GM12878 (cell line): Measurements from ENCODE around the gene CCDC9. TPM values are rescaled to one million over a fixed set of nuclear protein-coding genes. Genes with fewer than 3 reads are reported as not detected.

ENCODE experiments used
- ATF7 ChIP-seq: fragments of 450-650 bp; IDR thresholded peaks from 2 replicates; pipeline ENCODE4 v1.6.1; 2016; ENCODE audit warnings: low read depth, mild to moderate bottlenecking
- BACH1 ChIP-seq: fragments of 450-650 bp; IDR thresholded peaks from 2 replicates; pipeline ENCODE4 v1.6.1; 2017; ENCODE audit warnings: mild to moderate bottlenecking, borderline replicate concordance
- BHLHE40 ChIP-seq, 2 experiments: fragments of 450-650 bp in 1 of 2; IDR thresholded peaks; 2 replicates each; pipeline ENCODE4 v1.6.1; 2011 to 2017; ENCODE audit warnings: low read depth in 2 of 2, borderline replicate concordance in 1 of 2, improper control_type of control experiment in 1 of 2, low read length in 1 of 2, mild to moderate bottlenecking in 1 of 2
- CREB1 ChIP-seq: IDR thresholded peaks from 2 replicates; pipeline ENCODE4 v1.6.1; 2012; ENCODE audit warnings: low read depth, mild to moderate bottlenecking, inconsistent platforms
- ETV6 ChIP-seq, 2 experiments: fragments of 450-650 bp in 1 of 2; IDR thresholded peaks in 1 of 2; conservative IDR thresholded peaks in 1 of 2; 2 replicates each; pipeline ENCODE4 v1.6.1; 2014; ENCODE audit warnings: antibody characterized with exemption in 1 of 2, borderline replicate concordance in 1 of 2, low read depth in 1 of 2, mild to moderate bottlenecking in 1 of 2, moderate library complexity in 1 of 2
- FOXK2 ChIP-seq: fragments of 450-650 bp; IDR thresholded peaks from 2 replicates; pipeline ENCODE4 v1.6.1; 2017; ENCODE audit warnings: mild to moderate bottlenecking, moderate library complexity
- IRF4 ChIP-seq: IDR thresholded peaks from 2 replicates; pipeline ENCODE4 v1.6.1; 2011; ENCODE audit warnings: low read depth, low read length
- IRF5 ChIP-seq: fragments of 450-650 bp; IDR thresholded peaks from 2 replicates; pipeline ENCODE4 v1.6.1; 2017; ENCODE audit warnings: borderline replicate concordance
- MEF2B ChIP-seq: fragments of 450-650 bp; IDR thresholded peaks from 2 replicates; pipeline ENCODE4 v1.6.1; 2018; ENCODE audit warnings: mild to moderate bottlenecking, moderate library complexity; ENCODE audit not compliant: partially characterized antibody, poor library complexity, severe bottlenecking
- MLLT1 ChIP-seq: fragments of 450-650 bp; IDR thresholded peaks from 2 replicates; pipeline ENCODE4 v1.6.1; 2016; ENCODE audit warnings: mild to moderate bottlenecking
- MTA2 ChIP-seq: fragments of 450-650 bp; IDR thresholded peaks from 2 replicates; pipeline ENCODE4 v1.6.1; 2016; ENCODE audit warnings: low read depth, mild to moderate bottlenecking, moderate library complexity
- NBN ChIP-seq: fragments of 450-650 bp; IDR thresholded peaks from 2 replicates; pipeline ENCODE4 v1.6.1; 2016
- NKRF ChIP-seq: fragments of 450-650 bp; conservative IDR thresholded peaks from 2 replicates; pipeline ENCODE4 v1.6.1; 2017; ENCODE audit warnings: mild to moderate bottlenecking, moderate library complexity
- NR2F1 ChIP-seq: fragments of 450-650 bp; conservative IDR thresholded peaks from 2 replicates; pipeline ENCODE4 v1.6.1; 2017; ENCODE audit warnings: mild to moderate bottlenecking
- SMAD1 ChIP-seq: fragments of 450-650 bp; IDR thresholded peaks from 2 replicates; pipeline ENCODE4 v1.6.1; 2018; ENCODE audit warnings: mild to moderate bottlenecking, low read depth; ENCODE audit not compliant: partially characterized antibody
- SPI1 ChIP-seq: IDR thresholded peaks from 2 replicates; pipeline ENCODE4 v1.6.1; 2011; ENCODE audit warnings: low read depth, mild to moderate bottlenecking, low read length, moderate library complexity, borderline replicate concordance; ENCODE audit not compliant: insufficient read depth
- SRF ChIP-seq, 2 experiments: IDR thresholded peaks; 2 replicates each; pipeline ENCODE4 v1.6.1; 2011; ENCODE audit warnings: low read depth in 2 of 2, low read length in 2 of 2, mild to moderate bottlenecking in 1 of 2, moderate library complexity in 1 of 2
- TCF12 ChIP-seq: IDR thresholded peaks from 2 replicates; pipeline ENCODE4 v1.6.1; 2011; ENCODE audit warnings: low read depth, mild to moderate bottlenecking, low read length
- polyA plus RNA-seq, 11 experiments: library from polyadenylated mRNA; depleted of rRNA in 4 of 11; unstranded in 6 of 11; stranded (reverse) in 5 of 11; fragments of >200 nt; fragmentation: Nextera tagmentation in 4 of 11; fragmentation: Illumina TruSeq in 1 of 11; extraction: Ambion mirVana in 4 of 11; extraction: Trizol in 1 of 11; gene quantifications; 1 replicate in 1 of 11; 2 replicates in 10 of 11; pipeline versions ENCODE4 v1.2.1 to v1.2.3, GENCODE V29; 2011 to 2016; ENCODE audit warnings: inconsistent platforms in 2 of 11, missing spikeins in 2 of 11, low read depth in 1 of 11
- total RNA-seq, 4 experiments: library from RNA; depleted of rRNA in 3 of 4; stranded (reverse); fragments of >200 nt in 3 of 4; fragmentation: Illumina TruSeq in 1 of 4; extraction: Trizol in 1 of 4; gene quantifications; 2 replicates each; pipeline versions ENCODE4 v1.2.1 to v1.2.3, GENCODE V29; 2013 to 2021

Gene CCDC9
- total and polyA plus RNA-seq, 10 of the 15 experiments (the other 5 are each of a cell fraction or from before 2014, with no cell fraction given) = 0.18 to 17.5 (median 7.1) TPM; not detected in 1

DNA sequence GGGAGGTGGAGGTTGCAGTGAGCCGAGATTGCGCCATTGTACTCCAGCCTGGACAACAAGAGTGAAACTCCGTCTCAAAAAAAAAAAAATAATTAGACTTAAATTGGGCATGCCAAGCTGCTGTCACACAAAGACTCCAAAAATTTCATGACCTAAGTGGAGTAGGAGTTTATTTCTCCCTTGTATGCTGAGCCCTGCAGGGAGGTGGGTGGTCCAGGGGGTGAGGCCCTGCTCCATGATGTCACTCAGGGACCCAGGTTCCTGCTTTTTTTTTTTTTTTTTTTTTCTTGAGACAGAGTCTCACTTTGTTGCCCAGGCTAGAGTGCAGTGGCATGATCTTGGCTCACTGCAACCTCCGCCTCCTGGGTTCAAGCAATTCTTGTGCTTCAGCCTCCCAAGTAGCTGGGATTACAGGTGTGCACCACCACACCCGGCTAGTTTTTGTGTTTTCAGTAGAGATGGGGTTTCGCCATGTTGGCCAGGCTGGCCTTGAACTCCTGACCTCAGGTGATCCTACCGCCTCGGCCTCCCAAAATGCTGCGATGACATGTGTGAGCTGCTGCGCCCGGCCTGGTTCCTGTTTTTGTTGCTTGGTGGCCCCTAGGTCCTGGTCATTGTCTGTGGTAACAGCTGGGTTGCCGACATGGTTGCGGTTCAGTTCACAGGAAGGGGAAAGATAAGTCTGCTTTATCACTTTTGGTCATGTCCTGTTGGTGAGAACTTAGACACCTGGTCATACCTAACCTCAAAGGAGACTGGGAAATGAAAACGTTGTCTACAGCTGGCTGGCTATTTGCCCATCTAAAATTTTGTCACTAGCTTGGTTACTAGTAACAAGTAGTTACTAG is 5.8 kb downstream of the CCDC9 start (continued):
- peak; percentile 92 for TF ChIP-seq NBN
- TF ChIP-seq ETV6 (conservative IDR thresholded peaks at IDR 0.05 in 1 of 2, IDR thresholded peaks at IDR 0.05 in 1 of 2; ENCODE audit: borderline replicate concordance in 1 of 2, low read depth in 1 of 2) = peak in 1 of 2 experiments; percentile 82; a peak in 2 of 4 replicates
- peak; percentile 93 for TF ChIP-seq NR2F1
- peak; percentile 71 to 88 for TF ChIP-seq BHLHE40 (IDR thresholded peaks at IDR 0.05; ENCODE audit: borderline replicate concordance in 1 of 2, low read depth in 2 of 2, low read length in 1 of 2)
- peak; percentile 73 to 76 for TF ChIP-seq SRF (IDR thresholded peaks at IDR 0.05; ENCODE audit: low read depth in 2 of 2, low read length in 2 of 2)
- peak; percentile 89 for TF ChIP-seq MLLT1
- peak; percentile 69 for TF ChIP-seq MTA2
- peak; percentile 56; the same call in 1 of the 2 replicates for TF ChIP-seq NKRF
- peak; percentile 52 for TF ChIP-seq MEF2B
- TF ChIP-seq BACH1 = peak; percentile 72
- peak; percentile 98 for TF ChIP-seq TCF12
- TF ChIP-seq CREB1 = peak; percentile 70
- peak; percentile 56; the same call in 1 of the 2 replicates for TF ChIP-seq IRF5
- peak; percentile 49; the same call in 1 of the 2 replicates for TF ChIP-seq FOXK2
- peak; percentile 86 for TF ChIP-seq SPI1
- peak; percentile 45 for TF ChIP-seq SMAD1
- peak; percentile 42; the same call in 1 of the 2 replicates for TF ChIP-seq IRF4
- TF ChIP-seq ATF7 = peak; percentile 68; the same call in 1 of the 2 replicates
